WTC11 (cell line): Measurements from ENCODE around the gene G0S2. TPM values are rescaled to one million over a fixed set of nuclear protein-coding genes. Genes with fewer than 3 reads are reported as not detected.

Experiments used
- ATAC-seq: fragments of 200-7000 bp; cut with Tn5 transposase; 2 replicates; pipeline ENCODE4 v1.10.0; 2021; ENCODE audit warnings: mild to moderate bottlenecking, moderate library complexity
- CTCF ChIA-PET: fragments of 300-600 bp; sonication (Branson Sonifier 250); formaldehyde crosslinking; loops from one replicate; lab custom pipeline; 2021; ENCODE audit warnings: antibody characterized with exemption; lab: Charles Lee
- POLR2A ChIA-PET: fragments of 350-600 bp; sonication (Branson Sonifier 250); formaldehyde crosslinking; loops from one replicate; lab custom pipeline; 2021; ENCODE audit warnings: antibody characterized with exemption; lab: Charles Lee
- DNase-seq: peaks from one replicate; pipeline ENCODE4 v3.0.0; 2021; ENCODE audit warnings: low spot score
- H3K27ac Mint-ChIP-seq: 2 replicates; pipeline ENCODE4 v1.8.0; 2021; ENCODE audit warnings: mixed read lengths
- H3K27me3 Mint-ChIP-seq: 2 replicates; pipeline ENCODE4 v1.8.0; 2021; ENCODE audit warnings: low read depth, mild to moderate bottlenecking, moderate library complexity, mixed read lengths
- H3K36me3 Mint-ChIP-seq: 2 replicates; pipeline ENCODE4 v1.8.0; 2021; ENCODE audit warnings: mixed read lengths
- H3K4me1 Mint-ChIP-seq: 2 replicates; pipeline ENCODE4 v1.8.0; 2022; ENCODE audit warnings: mixed read lengths
- H3K4me3 Mint-ChIP-seq: 2 replicates; pipeline ENCODE4 v1.8.0; 2021; ENCODE audit warnings: mild to moderate bottlenecking, moderate library complexity, mixed read lengths
- H3K9me3 Mint-ChIP-seq: 2 replicates; pipeline ENCODE4 v1.8.0; 2021; ENCODE audit warnings: mixed read lengths
- AFF4 ChIP-seq: sonication (generic); formaldehyde crosslinking; IDR thresholded peaks from 2 replicates; pipeline ENCODE4 v1.8.1; 2023; ENCODE audit warnings: mild to moderate bottlenecking, missing genetic modification reagents, borderline replicate concordance
- AR ChIP-seq: fragments of 250-450 bp; sonication (Bioruptor Pico); IDR thresholded peaks from 2 replicates; pipeline ENCODE4 v1.9.0; 2021; ENCODE audit warnings: mild to moderate bottlenecking
- ATF2 ChIP-seq: sonication (generic); formaldehyde crosslinking; IDR thresholded peaks from 2 replicates; pipeline ENCODE4 v1.8.1; 2022; ENCODE audit warnings: low read depth, missing genetic modification reagents, borderline replicate concordance
- CBFB ChIP-seq: sonication (generic); formaldehyde crosslinking; IDR thresholded peaks from 2 replicates; pipeline ENCODE4 v1.8.1; 2022; ENCODE audit warnings: mild to moderate bottlenecking, low read depth, missing genetic modification reagents
- CREB1 ChIP-seq: sonication (generic); formaldehyde crosslinking; IDR thresholded peaks from 2 replicates; pipeline ENCODE4 v1.8.0; 2023; ENCODE audit warnings: mild to moderate bottlenecking, missing genetic modification reagents
- CTCF ChIP-seq: fragments of 200-600 bp; IDR thresholded peaks from 2 replicates; pipeline ENCODE4 v1.8.0; 2022; ENCODE audit warnings: antibody characterized with exemption
- ELF4 ChIP-seq: sonication (generic); formaldehyde crosslinking; IDR thresholded peaks from 2 replicates; pipeline ENCODE4 v1.8.1; 2022; ENCODE audit warnings: low read depth, mild to moderate bottlenecking, moderate library complexity, missing genetic modification reagents
- EMX1 ChIP-seq: fragments of 250-450 bp; sonication (Bioruptor Pico); IDR thresholded peaks from 2 replicates; pipeline ENCODE4 v1.8.0; 2021; ENCODE audit warnings: mild to moderate bottlenecking
- FOXJ3 ChIP-seq: sonication (generic); formaldehyde crosslinking; IDR thresholded peaks from 2 replicates; pipeline ENCODE4 v1.9.0; 2021; ENCODE audit warnings: missing genetic modification reagents, mild to moderate bottlenecking, borderline replicate concordance
- JAZF1 ChIP-seq: fragments of 250-450 bp; sonication (Bioruptor Pico); IDR thresholded peaks from 2 replicates; pipeline ENCODE4 v1.9.0; 2021; ENCODE audit warnings: moderate library complexity, mild to moderate bottlenecking, inconsistent platforms
- JUN ChIP-seq: sonication (generic); formaldehyde crosslinking; IDR thresholded peaks from 2 replicates; pipeline ENCODE4 v1.8.0; 2023; ENCODE audit warnings: mild to moderate bottlenecking, missing genetic modification reagents
- NFYB ChIP-seq: sonication (generic); formaldehyde crosslinking; conservative IDR thresholded peaks from 2 replicates; pipeline ENCODE4 v1.8.0; 2022; ENCODE audit warnings: low read depth, missing genetic modification reagents
- NR1H2 ChIP-seq: sonication (generic); formaldehyde crosslinking; IDR thresholded peaks from 2 replicates; pipeline ENCODE4 v1.9.0; 2021; ENCODE audit warnings: mild to moderate bottlenecking, moderate library complexity, missing genetic modification reagents
- OVOL2 ChIP-seq: fragments of 250-450 bp; sonication (Bioruptor Pico); IDR thresholded peaks from 2 replicates; pipeline ENCODE4 v1.9.0; 2021; ENCODE audit warnings: mild to moderate bottlenecking, borderline replicate concordance
- SMAD4 ChIP-seq: sonication (generic); formaldehyde crosslinking; IDR thresholded peaks from 2 replicates; pipeline ENCODE4 v1.8.0; 2022; ENCODE audit warnings: mild to moderate bottlenecking, missing genetic modification reagents
- SP1 ChIP-seq: sonication (generic); formaldehyde crosslinking; conservative IDR thresholded peaks from 2 replicates; pipeline ENCODE4 v1.8.1; 2022; ENCODE audit warnings: missing genetic modification reagents
- TP53 ChIP-seq: sonication (generic); formaldehyde crosslinking; IDR thresholded peaks from 2 replicates; pipeline ENCODE4 v1.8.1; 2023; ENCODE audit warnings: mild to moderate bottlenecking, missing genetic modification reagents
- USF2 ChIP-seq: sonication (generic); formaldehyde crosslinking; IDR thresholded peaks from 2 replicates; pipeline ENCODE4 v1.8.1; 2023; ENCODE audit warnings: mild to moderate bottlenecking, missing genetic modification reagents, moderate library complexity
- ZNF121 ChIP-seq: sonication (generic); formaldehyde crosslinking; IDR thresholded peaks from 2 replicates; pipeline ENCODE4 v1.8.0; 2023; ENCODE audit warnings: missing genetic modification reagents
- ZNF138 ChIP-seq: sonication (generic); formaldehyde crosslinking; conservative IDR thresholded peaks from 2 replicates; pipeline ENCODE4 v1.8.1; 2022; ENCODE audit warnings: mild to moderate bottlenecking, moderate library complexity, missing genetic modification reagents
- ZNF425 ChIP-seq: fragments of 250-450 bp; sonication (Bioruptor Pico); conservative IDR thresholded peaks from 2 replicates; pipeline ENCODE4 v1.9.0; 2021; ENCODE audit warnings: mild to moderate bottlenecking
- ZSCAN18 ChIP-seq: fragments of 250-450 bp; sonication (Bioruptor Pico); IDR thresholded peaks from 2 replicates; pipeline ENCODE4 v2.1.2; 2022; ENCODE audit warnings: mild to moderate bottlenecking, moderate library complexity
- total RNA-seq: library from RNA; stranded (reverse); gene quantifications from 3 replicates; pipeline ENCODE4 v1.2.3, GENCODE V29; 2021

Gene G0S2
- total RNA-seq, 1 experiment from 2014 or later: 0.81 TPM

GRCh38 chr1:209702832-209703231 is 27.6 kb downstream of the G0S2 start (continued):
- TF ChIP-seq ZNF425 (no peak), SMAD4 (CRISPR knock-in tag) (no peak), OVOL2 (CRISPR knock-in tag) (no peak), ZNF121 (CRISPR knock-in tag) (no peak)

- no peak overlapping the region for H3K27ac Mint-ChIP-seq
- no peak overlapping the region for H3K4me3 Mint-ChIP-seq
- H3K4me1 Mint-ChIP-seq: peaks cover 9% of the 10 kb centered on the region
- H3K9me3 Mint-ChIP-seq: no peaks in the 10 kb centered on the region
- CTCF ChIA-PET: interaction anchor here (0.6 to 1.1 kb wide), 3 partner anchors 113 to 190 kb away, joined by 3 to 4 read pairs (median 3); no protein-coding TSS in a partner anchor
- no peaks in the 10 kb centered on the region; the same call in 1 of the 2 replicates for H3K27me3 Mint-ChIP-seq
- DNase-seq (no peak), ATAC-seq (no peak)
- POLR2A ChIA-PET: no interaction called here
- H3K36me3 Mint-ChIP-seq: no peaks in the 10 kb centered on the region
- no peak for TF ChIP-seq USF2 (CRISPR knock-in tag)
- no peak for TF ChIP-seq FOXJ3 (CRISPR knock-in tag)
- TF ChIP-seq NR1H2 (CRISPR knock-in tag): no peak
- TF ChIP-seq ELF4: no peak
- no peak for TF ChIP-seq CREB1 (CRISPR knock-in tag)
- TF ChIP-seq EMX1 (CRISPR knock-in tag): no peak
- TF ChIP-seq ZNF138 (CRISPR knock-in tag): no peak
- no peak for TF ChIP-seq JAZF1 (CRISPR knock-in tag)
- no peak for TF ChIP-seq AR (CRISPR knock-in tag)
- no peak for TF ChIP-seq TP53 (CRISPR knock-in tag)
- no peak for TF ChIP-seq ATF2 (CRISPR knock-in tag)
- TF ChIP-seq OVOL2 (CRISPR knock-in tag): no peak
- TF ChIP-seq JUN: no peak
- TF ChIP-seq AFF4 (CRISPR knock-in tag): no peak
- TF ChIP-seq CBFB: no peak
- TF ChIP-seq SP1 (CRISPR knock-in tag): no peak
- TF ChIP-seq NFYB (CRISPR knock-in tag): no peak
- no peak for TF ChIP-seq ZSCAN18 (CRISPR knock-in tag)
- TF ChIP-seq CTCF: no peak
Observed at GRCh38 chr1:209703834-209704504, 28.8 kb downstream of the G0S2 start.
